ENCODE measurements around the gene HIF3A.
A peak's percentile ranks its signal among the peaks of the same experiment; 100 is the strongest.

Gene HIF3A

DNA sequence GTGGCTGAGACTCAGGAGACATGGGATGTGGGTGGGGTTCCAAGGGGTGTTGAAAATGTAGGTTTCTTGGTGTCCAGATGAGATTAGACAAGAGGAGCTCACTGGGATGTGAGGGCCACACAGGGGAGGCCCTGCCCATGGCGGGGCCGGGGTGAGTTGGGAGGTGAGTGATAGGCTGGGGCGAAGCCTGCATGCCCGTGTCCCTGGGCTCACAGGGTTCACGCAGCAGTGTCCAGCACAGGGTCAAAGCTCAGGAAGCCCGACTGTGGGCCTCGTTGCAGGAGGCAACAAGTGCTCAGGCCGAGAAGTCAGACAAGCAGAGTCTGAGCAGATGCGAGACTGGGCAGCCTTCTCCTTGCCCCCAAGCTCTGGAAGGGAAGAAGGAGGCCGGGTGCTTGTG is 89.3 kb downstream of the HIF3A start:
- Histone ChIP-seq H3K9me3 (replicated peaks in 1 of 11) (no peaks in the 10 kb centered on the region), H3K27ac (peak overlapping the region in 2 of 11 experiments; percentile 4 to 33; a peak in 2 of 22 replicates), H3K4me3 (no peak overlapping the region), H3K36me3 (peaks cover 97 to 100% (median 99%) of the 10 kb centered on the region in 11 experiments), H3K9ac (0 out of 22 replicates have a peak overlapping the region, but pooled peaks of 1 of the 11 experiments have one; percentile 10), H4K20me1 (peaks cover 0 to 71% (median 14%) of the 10 kb centered on the region in 11 experiments; a peak in 15 of 22 replicates), H3K4me1 (peaks cover 12 to 39% (median 27%) of the 10 kb centered on the region in 10 experiments), H3K27me3 (no peaks in the 10 kb centered on the region), H3K4me2 (peak overlapping the region in 1 of 11 experiments; percentile 20; a peak in 1 of 22 replicates)
- no peak for TF ChIP-seq Cebpa-rat (IDR thresholded peaks at IDR 0.05)

DNA sequence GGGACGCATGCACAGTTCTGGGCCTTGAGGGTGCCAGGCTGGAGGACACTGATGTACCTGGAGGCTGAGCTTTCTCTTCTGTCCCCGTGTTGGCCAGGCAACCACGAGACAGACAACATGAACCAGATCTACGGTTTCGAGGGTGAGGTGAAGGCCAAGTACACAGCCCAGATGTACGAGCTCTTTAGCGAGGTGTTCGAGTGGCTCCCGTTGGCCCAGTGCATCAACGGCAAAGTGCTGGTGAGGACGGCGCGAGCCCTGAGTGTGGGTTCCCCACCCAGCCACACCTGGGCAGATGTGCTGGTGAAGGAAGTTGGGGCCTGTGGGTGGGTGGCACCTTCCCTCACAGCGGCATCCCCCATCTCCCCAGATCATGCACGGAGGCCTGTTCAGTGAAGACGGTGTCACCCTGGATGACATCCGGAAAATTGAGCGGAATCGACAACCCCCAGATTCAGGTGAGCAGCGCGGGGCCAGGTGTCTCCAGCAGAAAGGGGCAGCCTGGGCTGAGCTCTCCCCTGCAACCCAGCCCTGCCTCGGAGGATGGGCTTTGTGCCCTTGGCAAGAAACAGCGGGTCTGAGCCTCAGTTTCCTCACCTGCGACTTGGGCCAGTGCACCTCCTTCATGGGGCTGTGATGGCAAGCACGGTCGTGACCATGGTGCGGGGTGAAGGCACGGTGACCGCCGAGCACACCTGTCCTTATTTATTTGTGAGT is 90.3 kb downstream of the HIF3A start:
- Histone ChIP-seq H4K20me1 (peaks cover 0 to 71% (median 6%) of the 10 kb centered on the region in 11 experiments; a peak in 15 of 22 replicates), H3K9ac (no peak overlapping the region), H3K4me1 (peaks cover 22 to 39% (median 28%) of the 10 kb centered on the region in 10 experiments), H3K9me3 (replicated peaks in 1 of 11) (no peaks in the 10 kb centered on the region), H3K4me3 (no peak overlapping the region), H3K4me2 (no peak overlapping the region), H3K36me3 (peaks cover 93 to 97% (median 96%) of the 10 kb centered on the region in 11 experiments), H3K27ac (no peak overlapping the region), H3K27me3 (no peaks in the 10 kb centered on the region)
- TF ChIP-seq Cebpa-rat (IDR thresholded peaks at IDR 0.05), result no peak

DNA sequence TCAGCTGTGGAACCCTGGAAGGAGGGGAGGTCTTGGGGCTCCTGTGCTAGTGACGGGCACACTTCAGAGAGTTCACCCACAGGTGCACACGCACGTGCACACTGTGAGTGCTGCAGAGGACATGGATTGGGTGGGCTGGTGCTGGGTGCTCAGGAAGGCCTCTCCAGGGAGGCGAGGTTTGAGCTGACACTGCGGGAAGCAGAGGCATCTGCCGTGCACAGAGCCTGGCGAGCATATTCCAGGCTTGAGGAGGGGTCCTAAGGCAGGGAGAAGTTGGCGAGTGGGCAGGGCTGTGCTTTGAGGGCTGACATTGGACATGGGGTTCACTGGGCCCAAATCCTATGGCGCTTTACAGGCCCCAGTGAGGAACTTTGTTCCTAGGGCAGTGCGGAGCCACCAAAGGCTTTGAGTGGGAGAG is 90.9 kb downstream of the HIF3A start:
- Histone ChIP-seq H3K27me3 (no peaks in the 10 kb centered on the region), H4K20me1 (peaks cover 0 to 72% (median 3%) of the 10 kb centered on the region in 11 experiments; a peak in 11 of 22 replicates), H3K4me1 (peaks cover 28 to 44% (median 33%) of the 10 kb centered on the region in 10 experiments), H3K36me3 (peaks cover 88 to 92% (median 91%) of the 10 kb centered on the region in 11 experiments), H3K9me3 (replicated peaks in 1 of 11) (no peaks in the 10 kb centered on the region), H3K27ac (no peak overlapping the region), H3K4me2 (no peak overlapping the region), H3K4me3 (no peak overlapping the region), H3K9ac (no peak overlapping the region)
- no peak for TF ChIP-seq Cebpa-rat (IDR thresholded peaks at IDR 0.05)

DNA sequence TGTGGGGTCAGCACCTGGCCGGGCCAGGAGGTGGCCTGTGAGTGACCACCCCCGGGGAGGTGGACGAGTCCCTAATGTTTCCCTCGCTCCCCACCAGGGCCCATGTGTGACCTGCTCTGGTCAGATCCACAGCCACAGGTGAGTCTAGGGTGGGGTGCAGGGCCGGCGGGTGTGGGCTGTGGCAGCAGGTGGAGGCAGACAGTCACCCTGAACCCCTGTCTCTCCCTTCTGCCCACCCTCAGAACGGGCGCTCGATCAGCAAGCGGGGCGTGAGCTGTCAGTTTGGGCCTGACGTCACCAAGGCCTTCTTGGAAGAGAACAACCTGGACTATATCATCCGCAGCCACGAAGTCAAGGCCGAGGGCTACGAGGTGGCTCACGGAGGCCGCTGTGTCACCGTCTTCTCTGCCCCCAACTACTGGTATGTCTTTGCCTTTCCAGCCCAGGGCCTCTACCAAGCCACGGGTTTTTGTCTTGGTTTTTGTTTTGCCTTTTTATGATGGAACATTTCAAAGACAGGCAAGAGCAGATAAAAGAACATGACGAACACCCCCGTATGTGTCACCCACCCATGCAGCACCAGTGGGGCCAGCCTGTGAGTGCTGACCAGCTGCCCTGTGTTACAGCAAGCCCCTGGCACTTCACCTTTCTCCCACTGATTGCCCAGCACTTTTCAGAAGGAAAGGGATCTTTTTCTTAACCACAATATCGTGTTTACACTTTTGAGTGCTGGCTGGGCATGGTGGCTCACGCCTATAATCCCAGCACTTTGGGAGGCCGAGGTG is 91.7 kb downstream of the HIF3A start:
- Histone ChIP-seq H3K36me3 (peaks cover 80 to 84% (median 83%) of the 10 kb centered on the region in 11 experiments), H3K27me3 (no peaks in the 10 kb centered on the region), H3K27ac (no peak overlapping the region), H3K9ac (no peak overlapping the region), H3K4me2 (no peak overlapping the region), H3K4me1 (peaks cover 36 to 51% (median 41%) of the 10 kb centered on the region in 10 experiments), H4K20me1 (peaks cover 0 to 80% (median 3%) of the 10 kb centered on the region in 11 experiments; a peak in 11 of 22 replicates), H3K9me3 (replicated peaks in 1 of 11) (no peaks in the 10 kb centered on the region), H3K4me3 (no peak overlapping the region)
- TF ChIP-seq Cebpa-rat (IDR thresholded peaks at IDR 0.05), result no peak

DNA sequence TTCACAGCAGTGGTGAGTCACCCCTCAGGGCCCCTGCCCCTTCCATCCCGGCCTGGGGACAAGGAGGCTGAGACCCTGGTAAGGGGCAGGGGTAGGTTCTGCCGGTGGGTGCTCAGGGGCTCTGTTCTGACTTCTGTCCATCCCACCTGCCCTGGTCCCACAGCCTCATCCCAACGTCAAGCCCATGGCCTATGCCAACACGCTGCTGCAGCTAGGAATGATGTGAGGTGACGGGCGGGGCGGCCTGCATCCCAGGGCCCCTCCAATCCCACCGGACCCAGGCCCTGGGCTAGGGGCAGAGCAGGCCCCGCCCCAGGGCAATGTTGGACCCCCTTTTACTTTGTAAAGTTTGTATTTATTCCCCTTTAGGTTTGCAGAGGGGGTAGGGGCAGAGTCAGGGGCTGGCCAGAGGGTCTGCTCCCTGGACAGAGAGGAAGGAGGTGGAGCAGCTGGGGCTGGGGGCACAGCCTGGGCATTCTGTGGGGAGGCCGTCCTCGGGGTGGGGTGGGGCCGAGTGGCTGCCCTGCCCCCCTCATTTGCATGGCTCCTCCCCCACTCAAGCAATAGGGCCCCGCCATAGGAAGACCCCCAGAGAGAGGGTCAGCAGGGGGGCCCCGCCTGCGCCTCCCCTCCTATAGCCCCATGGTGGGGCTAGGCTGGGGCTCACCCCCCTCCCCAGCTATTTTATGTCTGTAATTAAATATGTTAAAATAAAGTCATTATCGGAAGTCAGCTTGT is 93.4 kb downstream of the HIF3A start:
- peak overlapping the region; percentile 76 to 96 (median 91); a peak in 21 of 22 replicates for H3K4me2 ChIP-seq
- TF ChIP-seq Cebpa-rat (IDR thresholded peaks at IDR 0.05), result no peak
- peak overlapping the region in 7 of 11 experiments; percentile 46 to 82 (median 73); a peak in 11 of 22 replicates for H3K9ac ChIP-seq
- no peak overlapping the region for H3K4me3 ChIP-seq
- peak overlapping the region in 7 of 11 experiments; percentile 72 to 90 (median 82); a peak in 14 of 22 replicates for H3K27ac ChIP-seq
- peaks cover 62 to 72% (median 66%) of the 10 kb centered on the region in 11 experiments for H3K36me3 ChIP-seq
- no peaks in the 10 kb centered on the region for H3K9me3 ChIP-seq (replicated peaks in 1 of 11)
- peaks cover 54 to 64% (median 59%) of the 10 kb centered on the region in 10 experiments for H3K4me1 ChIP-seq
- no peaks in the 10 kb centered on the region for H3K27me3 ChIP-seq
- peaks cover 0 to 65% (median 3%) of the 10 kb centered on the region in 11 experiments; a peak in 10 of 22 replicates for H4K20me1 ChIP-seq

DNA sequence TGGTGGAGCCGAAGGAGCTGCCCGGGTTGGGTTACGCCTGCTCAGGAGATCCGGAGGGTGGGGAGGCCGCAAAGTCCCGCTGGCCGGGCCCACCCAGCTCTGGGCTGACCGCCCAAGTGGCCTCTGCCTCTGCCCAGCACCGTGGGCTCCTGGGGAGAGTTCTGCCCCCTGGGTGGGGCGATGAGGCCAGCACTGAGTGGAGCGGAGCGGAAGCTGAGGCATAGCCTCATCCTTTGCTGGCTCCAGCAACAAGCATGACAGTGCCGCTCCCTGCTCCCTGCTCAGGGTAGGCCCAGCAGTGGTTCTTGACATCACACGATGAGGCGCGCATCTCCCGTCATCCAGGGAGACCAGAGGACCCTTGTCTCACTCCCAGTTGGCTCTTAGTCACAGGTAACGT is 94.0 kb downstream of the HIF3A start:
- Histone ChIP-seq H3K9ac (peak overlapping the region in 10 of 11 experiments; percentile 46 to 82 (median 68); a peak in 17 of 22 replicates), H3K27ac (peak overlapping the region in 8 of 11 experiments; percentile 70 to 90 (median 80); a peak in 14 of 22 replicates), H3K36me3 (peaks cover 56 to 67% (median 60%) of the 10 kb centered on the region in 11 experiments)

DNA sequence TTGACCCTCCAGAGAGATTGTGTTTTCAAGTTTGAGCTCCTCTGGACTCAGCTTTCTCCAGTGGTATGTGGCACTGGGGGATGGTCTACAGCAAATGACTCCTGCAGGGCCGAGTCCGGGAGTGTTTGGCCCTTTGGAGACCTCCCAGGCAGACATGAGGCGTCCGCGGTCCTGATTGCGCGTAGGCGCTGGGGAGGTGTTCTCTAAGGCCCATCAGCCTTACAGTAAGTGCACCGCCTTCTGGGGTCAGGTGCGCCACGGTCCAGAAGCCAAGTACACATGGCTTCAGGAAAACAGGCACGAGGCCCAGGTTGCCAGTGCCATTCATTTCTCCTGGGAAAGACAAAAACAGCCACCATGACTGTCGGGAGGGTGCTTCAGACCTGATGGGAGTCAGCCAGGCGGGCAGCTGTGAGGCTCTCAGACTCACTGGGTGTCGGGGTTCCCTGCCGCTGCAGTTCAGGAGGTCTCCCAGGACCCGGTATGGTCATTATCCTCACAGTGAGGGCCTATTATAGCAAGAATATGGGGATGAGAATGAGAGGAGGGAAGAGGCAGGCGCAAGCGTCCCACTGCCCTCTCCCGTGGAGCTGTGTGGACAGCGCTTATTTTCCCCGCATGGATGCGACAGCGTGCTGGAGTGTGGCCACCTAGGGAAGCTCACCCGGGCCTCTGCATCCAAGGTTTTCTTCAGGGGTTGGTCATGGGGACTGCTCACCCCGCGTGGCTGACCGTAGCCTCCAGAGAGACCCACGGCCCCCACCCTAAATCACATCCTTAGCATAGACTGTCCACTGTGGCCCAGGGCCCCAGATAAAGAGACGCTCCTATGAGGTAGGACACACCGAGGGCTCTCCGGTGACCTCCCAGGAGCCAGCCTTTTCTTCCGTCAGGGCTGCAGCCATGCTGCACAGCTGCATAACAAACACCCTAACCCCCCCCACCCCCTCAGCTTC is 94.7 kb downstream of the HIF3A start:
- Histone ChIP-seq H4K20me1 (peaks cover 0 to 55% (median 0%) of the 10 kb centered on the region in 11 experiments; a peak in 8 of 22 replicates), H3K36me3 (peaks cover 49 to 60% (median 53%) of the 10 kb centered on the region in 11 experiments), H3K27me3 (no peaks in the 10 kb centered on the region), H3K4me3 (peak overlapping the region in 7 of 10 experiments; percentile 9 to 39 (median 20); a peak in 8 of 20 replicates), H3K9me3 (replicated peaks in 1 of 11) (no peaks in the 10 kb centered on the region), H3K27ac (peak overlapping the region in 9 of 11 experiments; percentile 36 to 90 (median 79); a peak in 18 of 22 replicates), H3K9ac (peak overlapping the region; percentile 17 to 82 (median 68); a peak in 20 of 22 replicates), H3K4me2 (peak overlapping the region; percentile 76 to 96 (median 91)), H3K4me1 (peaks cover 54 to 66% (median 58%) of the 10 kb centered on the region in 10 experiments)
- TF ChIP-seq Cebpa-rat (IDR thresholded peaks at IDR 0.05), result no peak

More for the DNA sequence above, 94.0 kb downstream of the HIF3A start:
- Histone ChIP-seq H3K9me3 (replicated peaks in 1 of 11) (no peaks in the 10 kb centered on the region), H3K4me3 (no peak overlapping the region; a peak in 1 of 20 replicates), H3K4me1 (peaks cover 54 to 61% (median 59%) of the 10 kb centered on the region in 10 experiments), H3K27me3 (no peaks in the 10 kb centered on the region), H3K4me2 (peak overlapping the region; percentile 76 to 96 (median 91)), H4K20me1 (peaks cover 0 to 60% (median 3%) of the 10 kb centered on the region in 11 experiments; a peak in 9 of 22 replicates)
- no peak for TF ChIP-seq Cebpa-rat (IDR thresholded peaks at IDR 0.05)
